Panc1 (cell line): Measurements from ENCODE around the gene ADCYAP1R1.

ENCODE experiments used
- CTCF ChIP-seq: fragments of 450-650 bp; IDR thresholded peaks from 2 replicates; pipeline ENCODE4 v1.5.1; 2017; ENCODE audit warnings: mild to moderate bottlenecking
- POLR2AphosphoS5 ChIP-seq: IDR thresholded peaks from 2 replicates; pipeline ENCODE4 v1.6.1; 2012; ENCODE audit warnings: mild to moderate bottlenecking, low read depth, low read length, moderate library complexity
- TCF7L2 ChIP-seq: IDR thresholded peaks from 2 replicates; pipeline ENCODE4 v1.6.1; 2011; ENCODE audit warnings: mild to moderate bottlenecking, low read depth, low read length, inconsistent platforms

- no peak for TF ChIP-seq POLR2AphosphoS5
- peak; percentile 87 for TF ChIP-seq CTCF
- no peak for TF ChIP-seq TCF7L2
These were observed 82.4 kb downstream of the ADCYAP1R1 start for GRCh38 chr7:31134246-31135188.
